SK-N-SH (cell line): ENCODE results near the gene LMX1A. TPM values are rescaled to one million over a fixed set of nuclear protein-coding genes. Genes with fewer than 3 reads are reported as not detected.

Experiments
- CTCF ChIA-PET: fragments of 300-600, 350-600 bp; formaldehyde crosslinking; extraction: SDS; loops from one replicate; lab custom pipeline; 2021; lab: Yijun Ruan, JAX
- POLR2A ChIA-PET: fragments of 350-600 bp; sonication (Branson Sonifier 250); formaldehyde crosslinking; extraction: SDS; loops from one replicate; lab custom pipeline; 2020; ENCODE audit warnings: antibody characterized with exemption, inconsistent platforms; lab: Yijun Ruan, JAX
- DNase-seq: peaks from one replicate; pipeline ENCODE4 v3.0.0; 2012
- H2AFZ ChIP-seq: fragments of 200-600 bp; sonication (generic); 2 replicates; pipeline ENCODE4 v1.8.1; 2016; ENCODE audit warnings: antibody characterized with exemption, mild to moderate bottlenecking, low read depth
- H3F3A ChIP-seq: fragments of 200-600 bp; sonication (generic); replicated peaks from 2 replicates; pipeline ENCODE3; 2016; ENCODE audit warnings: antibody characterized with exemption, mild to moderate bottlenecking; ENCODE audit not compliant: insufficient read depth
- H3K27ac ChIP-seq, 2 experiments: fragments of 200-500 bp in 1 of 2; fragments of 200-600 bp in 1 of 2; sonication (Bioruptor generic) in 1 of 2; sonication (generic), shearing (Covaris generic) in 1 of 2; 2 replicates each; pipeline versions ENCODE4 v1.5.1 to v1.6.1; 2014 to 2016; ENCODE audit warnings: low read depth in 2 of 2, inconsistent platforms in 1 of 2, low read length in 1 of 2, mild to moderate bottlenecking in 1 of 2, mixed read lengths in 1 of 2
- H3K27me3 ChIP-seq: fragments of 200-600 bp; sonication (generic), shearing (Covaris generic); 2 replicates; pipeline ENCODE4 v1.6.1; 2016; ENCODE audit warnings: mixed run types; ENCODE audit not compliant: insufficient read depth
- H3K36me3 ChIP-seq, 2 experiments: fragments of 200-500 bp in 1 of 2; fragments of 200-600 bp in 1 of 2; sonication (Bioruptor generic) in 1 of 2; sonication (generic) in 1 of 2; replicated peaks in 1 of 2; 2 replicates each; pipeline versions ENCODE3 to v1.5.1; 2014 to 2016; ENCODE audit warnings: low read length in 1 of 2, mild to moderate bottlenecking in 1 of 2; ENCODE audit not compliant: insufficient read depth in 2 of 2, control insufficient read depth in 1 of 2
- H3K4me1 ChIP-seq, 2 experiments: fragments of 200-500 bp in 1 of 2; fragments of 200-600 bp in 1 of 2; sonication (Bioruptor generic) in 1 of 2; sonication (generic), shearing (Covaris generic) in 1 of 2; 2 replicates each; pipeline versions ENCODE4 v1.5.1 to v1.6.1; 2014 to 2016; ENCODE audit warnings: low read depth in 1 of 2, low read length in 1 of 2, mixed run types in 1 of 2; ENCODE audit not compliant: insufficient read depth in 2 of 2, control insufficient read depth in 1 of 2
- H3K4me2 ChIP-seq: fragments of 200-600 bp; sonication (generic), shearing (Covaris generic); 2 replicates; pipeline ENCODE4 v1.6.1; 2017; ENCODE audit warnings: mixed run types
- H3K4me3 ChIP-seq, 2 experiments: fragments of 200-500 bp in 1 of 2; fragments of 200-600 bp in 1 of 2; sonication (Bioruptor generic) in 1 of 2; sonication (generic), shearing (Covaris generic) in 1 of 2; 2 replicates each; pipeline versions ENCODE4 v1.5.1 to v1.8.1; 2014 to 2016; ENCODE audit warnings: low read depth in 2 of 2, inconsistent platforms in 1 of 2, low read length in 1 of 2, mild to moderate bottlenecking in 1 of 2, mixed read lengths in 1 of 2, moderate library complexity in 1 of 2
- H3K79me2 ChIP-seq: fragments of 200-600 bp; sonication (generic); 2 replicates; pipeline ENCODE4 v1.8.1; 2017; ENCODE audit warnings: mild to moderate bottlenecking; ENCODE audit not compliant: insufficient read depth
- H3K9ac ChIP-seq: fragments of 200-600 bp; sonication (generic); 2 replicates; pipeline ENCODE4 v1.6.1; 2017; ENCODE audit warnings: mixed run types
- H3K9me2 ChIP-seq: fragments of 200-600 bp; sonication (generic); 2 replicates; pipeline ENCODE4 v1.6.1; 2017; ENCODE audit warnings: mixed run types
- H3K9me3 ChIP-seq: fragments of 200-600 bp; sonication (generic); 2 replicates; pipeline ENCODE4 v1.6.1; 2017; ENCODE audit warnings: mixed run types, mild to moderate bottlenecking, moderate library complexity
- H4K20me1 ChIP-seq: fragments of 200-600 bp; sonication (generic); 2 replicates; pipeline ENCODE4 v1.6.1; 2017; ENCODE audit warnings: mild to moderate bottlenecking, mixed run types; ENCODE audit not compliant: insufficient read depth
- EP300 ChIP-seq, 2 experiments: IDR thresholded peaks; 2 replicates each; pipeline versions ENCODE4 v1.4.0 to v1.6.1; 2012; ENCODE audit warnings: borderline replicate concordance in 1 of 2, low read depth in 1 of 2, low read length in 1 of 2
- EZH2phosphoT487 ChIP-seq: fragments of 200-600 bp; sonication (generic); IDR thresholded peaks from 2 replicates; pipeline ENCODE4 v1.6.1; 2017; ENCODE audit warnings: low read depth, mixed run types, mild to moderate bottlenecking, antibody characterized with exemption, moderate library complexity, borderline replicate concordance
- FOSL2 ChIP-seq: IDR thresholded peaks from 2 replicates; pipeline ENCODE4 v1.4.0; 2012; ENCODE audit warnings: low read depth, mild to moderate bottlenecking, moderate library complexity, borderline replicate concordance
- FOXJ3 ChIP-seq: sonication (generic); formaldehyde crosslinking; IDR thresholded peaks from 2 replicates; pipeline ENCODE4 v1.5.1; 2020; ENCODE audit warnings: mild to moderate bottlenecking, missing genetic modification reagents
- FOXM1 ChIP-seq: IDR thresholded peaks from 2 replicates; pipeline ENCODE4 v1.4.0; 2012; ENCODE audit warnings: low read depth, mild to moderate bottlenecking
- GATA2 ChIP-seq: sonication (generic); formaldehyde crosslinking; IDR thresholded peaks from 2 replicates; pipeline ENCODE4 v1.5.0; 2020; ENCODE audit warnings: mild to moderate bottlenecking, missing genetic modification reagents
- MAX ChIP-seq: IDR thresholded peaks from 2 replicates; pipeline ENCODE4 v1.4.0; 2012; ENCODE audit warnings: low read depth
- MEF2A ChIP-seq: IDR thresholded peaks from 2 replicates; pipeline ENCODE4 v1.4.0; 2012; ENCODE audit warnings: low read depth, borderline replicate concordance
- NFIC ChIP-seq: IDR thresholded peaks from 2 replicates; pipeline ENCODE4 v1.4.0; 2012; ENCODE audit warnings: borderline replicate concordance
- PBX3 ChIP-seq: IDR thresholded peaks from 2 replicates; pipeline ENCODE4; 2012
- POLR2AphosphoS5 ChIP-seq: IDR thresholded peaks from 2 replicates; pipeline ENCODE4 v1.6.1; 2012; ENCODE audit warnings: low read depth, low read length
- RFX5 ChIP-seq: IDR thresholded peaks from 2 replicates; pipeline ENCODE4 v1.6.1; 2012; ENCODE audit warnings: mild to moderate bottlenecking, improper control_type of control experiment, low read length
- TEAD4 ChIP-seq: IDR thresholded peaks from 2 replicates; pipeline ENCODE4 v1.4.0; 2012; ENCODE audit warnings: mild to moderate bottlenecking, borderline replicate concordance; ENCODE audit not compliant: insufficient read depth
- USF1 ChIP-seq: IDR thresholded peaks from 2 replicates; pipeline ENCODE4 v1.4.0; 2012; ENCODE audit warnings: low read depth, borderline replicate concordance
- USF2 ChIP-seq: fragments of 150-350 bp; IDR thresholded peaks from 2 replicates; pipeline ENCODE4 v1.6.1; 2017; ENCODE audit warnings: antibody characterized with exemption, low read length, low read depth, borderline replicate concordance
- WGBS: methylation state at CpG from one replicate; pipeline ENCODE4 v1.1.6; 2017; ENCODE audit warnings: low lambda C conversion rate; 5-methylcytosine and 5-hydroxymethylcytosine counted together
- polyA plus RNA-seq, 3 experiments: library from polyadenylated mRNA; depleted of rRNA; stranded (reverse); fragments of >200 nt; gene quantifications; 2 replicates each; pipeline ENCODE4 v1.2.3, GENCODE V29; 2012

Gene LMX1A
- polyA plus RNA-seq, 1 of the 3 experiments (the other 2 are of a cell fraction) = not detected

GRCh38 chr1:165376811-165377311 lies 20.3 kb upstream of the LMX1A start:
- no peaks in the 10 kb centered on the region for H3K36me3 ChIP-seq
- H3K79me2 ChIP-seq = no peaks in the 10 kb centered on the region
- no peak overlapping the region for H3K4me2 ChIP-seq
- H3K27me3 ChIP-seq = peaks cover 9% of the 10 kb centered on the region
- no peak overlapping the region for H3K27ac ChIP-seq
- no peak overlapping the region for H3K4me3 ChIP-seq
- no peak for DNase-seq
- ChIA-PET CTCF (interaction anchor here (1.4 to 3.8 kb wide), 3 partner anchors 9 to 216 kb away, joined by 3 to 23 read pairs (median 8); no protein-coding TSS in a partner anchor), POLR2A (no interaction called here)
- H3K9me3 ChIP-seq = no peaks in the 10 kb centered on the region
- H2AFZ ChIP-seq = no peak overlapping the region
- H4K20me1 ChIP-seq = no peaks in the 10 kb centered on the region
- H3F3A ChIP-seq = no peaks in the 10 kb centered on the region
- TF ChIP-seq TEAD4 (no peak), FOSL2 (no peak), MEF2A (no peak), PBX3 (no peak), EP300 (IDR thresholded peaks at IDR 0.05; ENCODE audit: borderline replicate concordance in 1 of 2, low read depth in 1 of 2, low read length in 1 of 2) (no peak), RFX5 (no peak), POLR2AphosphoS5 (no peak), MAX (no peak), FOXM1 (no peak), GATA2 (CRISPR knock-in tag) (no peak), EZH2phosphoT487 (no peak), USF1 (no peak), USF2 (no peak), FOXJ3 (CRISPR knock-in tag) (no peak), NFIC (no peak)
- no peaks in the 10 kb centered on the region for H3K4me1 ChIP-seq
- no peak overlapping the region for H3K9ac ChIP-seq
- 73% methylated on average over 12 of the region's 12 CpGs for WGBS
- no peaks in the 10 kb centered on the region for H3K9me2 ChIP-seq
